A549 (cell line): Measurements from ENCODE around the gene VIPR2. TPM values are rescaled to one million over a fixed set of nuclear protein-coding genes. Genes with fewer than 3 reads are reported as not detected.
A peak's percentile ranks its signal among the peaks of the same experiment; 100 is the strongest.

ENCODE experiments used
- ATAC-seq, 2 experiments: fragments of 200-7000 bp in 1 of 2; fragments of >200 bp in 1 of 2; cut with Nextera tagmentation in 1 of 2; cut with Tn5 transposase in 1 of 2; 3 replicates each; pipeline versions ENCODE4 v1.8.0 to v1.9.1; 2018 to 2020; ENCODE audit warnings: mild to moderate bottlenecking in 1 of 2, moderate library complexity in 1 of 2
- CTCF ChIA-PET: fragments of 300-600 bp; sonication (Branson Sonifier 250); formaldehyde crosslinking; extraction: SDS; loops from one replicate; lab custom pipeline; 2021; ENCODE audit warnings: antibody characterized with exemption, inconsistent platforms; lab: Yijun Ruan, JAX
- POLR2A ChIA-PET: fragments of 350-600 bp; formaldehyde crosslinking; extraction: SDS; loops from one replicate; lab custom pipeline; 2021; ENCODE audit warnings: antibody characterized with exemption, inconsistent platforms; lab: Yijun Ruan, JAX
- DNase-seq, 2 experiments: peaks; one replicate each; pipeline versions ENCODE4 v3.0.0 to v3.0.0-alpha.2; 2011 to 2016; ENCODE audit warnings: low read depth in 1 of 2, low spot score in 1 of 2
- FAIRE-seq: peaks from 2 replicates; lab custom pipeline; 2011; peaks lifted over from hg19 to GRCh38; lab: Jason Lieb, UNC
- H3K27ac ChIP-seq, 2 experiments: fragments of >200 bp; sonication (Bioruptor Twin); formaldehyde crosslinking; 3 replicates each; pipeline ENCODE4 v1.5.1; 2016 to 2017
- H3K4me1 ChIP-seq: fragments of >200 bp; sonication (Bioruptor Twin); formaldehyde crosslinking; 3 replicates; pipeline ENCODE4 v1.6.1; 2016
- H3K4me2 ChIP-seq: fragments of >200 bp; sonication (Bioruptor Twin); formaldehyde crosslinking; 3 replicates; pipeline ENCODE4 v1.6.1; 2016
- H3K4me3 ChIP-seq: fragments of >200 bp; sonication (Bioruptor Twin); formaldehyde crosslinking; 3 replicates; pipeline ENCODE4 v1.5.1; 2016
- H3K9me3 ChIP-seq: fragments of >200 bp; sonication (Bioruptor Twin); formaldehyde crosslinking; 3 replicates; pipeline ENCODE4 v1.6.1; 2016
- CEBPB ChIP-seq, 2 experiments: fragments of >200 bp in 1 of 2; sonication (Bioruptor Twin) in 1 of 2; formaldehyde crosslinking in 1 of 2; IDR thresholded peaks; 2 replicates each; pipeline ENCODE4 v1.6.1; 2012 to 2016
- CHD4 ChIP-seq: fragments of 200-600 bp; sonication (generic); IDR thresholded peaks from 2 replicates; pipeline ENCODE4 v1.6.1; 2016; ENCODE audit warnings: antibody characterized with exemption, mild to moderate bottlenecking, borderline replicate concordance
- E2F6 ChIP-seq: IDR thresholded peaks from 2 replicates; pipeline ENCODE4 v1.6.1; 2012; ENCODE audit warnings: low read depth, borderline replicate concordance
- ELK1 ChIP-seq: fragments of 150-350 bp; IDR thresholded peaks from 2 replicates; pipeline ENCODE4 v1.6.1; 2014; ENCODE audit warnings: low read depth, mild to moderate bottlenecking, low read length
- EP300 ChIP-seq, 2 experiments: fragments of >200 bp; sonication (Bioruptor Twin); formaldehyde crosslinking; IDR thresholded peaks; 2 replicates in 1 of 2; 3 replicates in 1 of 2; pipeline ENCODE4 v1.6.1; 2016 to 2017
- FOSL2 ChIP-seq, 2 experiments: fragments of 450-650 bp in 1 of 2; fragments of >200 bp in 1 of 2; sonication (Bioruptor Twin) in 1 of 2; formaldehyde crosslinking; IDR thresholded peaks; 2 replicates each; pipeline versions ENCODE4 v1.5.0 to v1.6.1; 2016 to 2020; ENCODE audit warnings: mild to moderate bottlenecking in 1 of 2, moderate library complexity in 1 of 2
- HDAC2 ChIP-seq: fragments of 200-600 bp; sonication (generic); IDR thresholded peaks from 2 replicates; pipeline ENCODE4 v1.6.1; 2016
- HMGXB4 ChIP-seq: fragments of 250-450 bp; sonication (Bioruptor Pico); IDR thresholded peaks from 2 replicates; pipeline ENCODE4 v1.5.0; 2021; ENCODE audit warnings: mild to moderate bottlenecking, moderate library complexity, borderline replicate concordance
- HOXA7 ChIP-seq: fragments of 250-450 bp; sonication (Bioruptor Pico); IDR thresholded peaks from 2 replicates; pipeline ENCODE4 v1.5.0; 2020; ENCODE audit warnings: mild to moderate bottlenecking, moderate library complexity
- HOXB13 ChIP-seq: fragments of 250-450 bp; sonication (Bioruptor Pico); IDR thresholded peaks from 2 replicates; pipeline ENCODE4 v1.5.0; 2020; ENCODE audit warnings: low read depth, mild to moderate bottlenecking, moderate library complexity
- HOXB5 ChIP-seq: fragments of 250-450 bp; sonication (Bioruptor Pico); IDR thresholded peaks from 2 replicates; pipeline ENCODE4 v1.5.0; 2020; ENCODE audit warnings: mild to moderate bottlenecking, moderate library complexity
- KDM1A ChIP-seq: fragments of 200-600 bp; sonication (generic); IDR thresholded peaks from 2 replicates; pipeline ENCODE4 v1.6.1; 2016; ENCODE audit warnings: low read depth, mild to moderate bottlenecking
- MAFK ChIP-seq: fragments of 450-650 bp; IDR thresholded peaks from 2 replicates; pipeline ENCODE4 v1.6.1; 2014; ENCODE audit not compliant: partially characterized antibody
- MAX ChIP-seq: IDR thresholded peaks from 2 replicates; pipeline ENCODE4 v1.6.1; 2012
- PBX3 ChIP-seq: IDR thresholded peaks from 2 replicates; pipeline ENCODE4 v1.6.1; 2012
- POLR2AphosphoS2 ChIP-seq: conservative IDR thresholded peaks from 2 replicates; pipeline ENCODE4 v1.6.1; 2012; ENCODE audit warnings: low read length, improper control_type of control experiment, inconsistent platforms
- RCOR1 ChIP-seq: fragments of 150-350 bp; IDR thresholded peaks from 2 replicates; pipeline ENCODE4 v1.6.1; 2014; ENCODE audit warnings: antibody characterized with exemption, low read length, low read depth
- REST ChIP-seq: fragments of 200-600 bp; sonication (generic); IDR thresholded peaks from 2 replicates; pipeline ENCODE4 v1.6.1; 2016; ENCODE audit warnings: antibody characterized with exemption, mild to moderate bottlenecking, moderate library complexity
- RNF2 ChIP-seq: fragments of 200-600 bp; sonication (generic); IDR thresholded peaks from 2 replicates; pipeline ENCODE4 v1.6.1; 2016; ENCODE audit warnings: low read depth, mild to moderate bottlenecking, antibody characterized with exemption, moderate library complexity, borderline replicate concordance
- ZFP36 ChIP-seq: fragments of 450-650 bp; IDR thresholded peaks from 2 replicates; pipeline ENCODE4 v1.6.1; 2014; ENCODE audit warnings: borderline replicate concordance; ENCODE audit not compliant: partially characterized antibody
- ZSCAN20 ChIP-seq: fragments of 250-450 bp; sonication (Bioruptor Pico); IDR thresholded peaks from 2 replicates; pipeline ENCODE4 v1.8.0; 2022; ENCODE audit warnings: mild to moderate bottlenecking, moderate library complexity
- WGBS: methylation state at CpG from one replicate; pipeline ENCODE4 v1.1.6; 2017; ENCODE audit errors: missing lambda C conversion rate; 5-methylcytosine and 5-hydroxymethylcytosine counted together
- polyA plus RNA-seq, 4 experiments: library from polyadenylated mRNA; depleted of rRNA in 3 of 4; stranded (reverse); fragments of >200 nt; fragmentation: RNase III in 1 of 4; extraction: RNeasy Plus Mini Kit Qiagen cat#74134 plus additional on column Dnase treatment in 1 of 4; gene quantifications; 2 replicates in 3 of 4; 3 replicates in 1 of 4; pipeline ENCODE4 v1.2.3, GENCODE V29; 2011 to 2017

VIPR2 gene
- polyA plus RNA-seq, 2 of the 4 experiments (the other 2 are of a cell fraction): not detected

GRCh38 chr7:159068893-159069448 lies 75.7 kb downstream of the VIPR2 start:
- 81% methylated on average over 14 of the region's 14 CpGs for WGBS
- Histone ChIP-seq H3K4me2 (no peak overlapping the region), H3K4me3 (no peak overlapping the region), H3K4me1 (no peaks in the 10 kb centered on the region), H3K9me3 (no peaks in the 10 kb centered on the region), H3K27ac (no peak overlapping the region)
- ChIA-PET POLR2A (no interaction called here), CTCF (no interaction called here)
- no peak for DNase-seq
- no peak for TF ChIP-seq HDAC2
- TF ChIP-seq RNF2: no peak
- TF ChIP-seq PBX3: no peak
- TF ChIP-seq CEBPB (IDR thresholded peaks at IDR 0.05): no peak
- TF ChIP-seq CHD4: no peak
- TF ChIP-seq POLR2AphosphoS2: no peak
- no peak for TF ChIP-seq ZFP36
- TF ChIP-seq ZSCAN20: no peak
- TF ChIP-seq RCOR1: no peak
- TF ChIP-seq E2F6: no peak
- no peak for TF ChIP-seq ELK1
- no peak for TF ChIP-seq HOXB13 (CRISPR knock-in tag)
- TF ChIP-seq HMGXB4 (CRISPR knock-in tag): no peak
- no peak for TF ChIP-seq HOXA7 (CRISPR knock-in tag)
- TF ChIP-seq REST: no peak
- no peak for TF ChIP-seq FOSL2 (IDR thresholded peaks at IDR 0.05)
- no peak for TF ChIP-seq FOSL2 (CRISPR knock-in tag; IDR thresholded peaks at IDR 0.05)
- no peak for TF ChIP-seq KDM1A
- no peak for TF ChIP-seq MAX
- ATAC-seq: peak in 1 of 2 experiments; percentile 34; a peak in 1 of 6 replicates
- FAIRE-seq: no peak

GRCh38 chr7:159068488-159068811 lies 76.2 kb downstream of the VIPR2 start:
- TF ChIP-seq PBX3 (no peak), EP300 (IDR thresholded peaks at IDR 0.05) (no peak), HOXB5 (no peak), HDAC2 (no peak), FOSL2 (IDR thresholded peaks at IDR 0.05) (no peak), FOSL2 (CRISPR knock-in tag; IDR thresholded peaks at IDR 0.05) (no peak), MAFK (no peak)
- DNase-seq (no peak), ATAC-seq (no peak), FAIRE-seq (no peak)
- no peaks in the 10 kb centered on the region for H3K9me3 ChIP-seq
- no peak overlapping the region for H3K4me2 ChIP-seq
- WGBS: 68% methylated on average over 12 of the region's 12 CpGs
- ChIA-PET POLR2A (no interaction called here), CTCF (no interaction called here)
- no peaks in the 10 kb centered on the region for H3K4me1 ChIP-seq
- no peak overlapping the region for H3K27ac ChIP-seq
- H3K4me3 ChIP-seq: no peak overlapping the region
